ENCODE measurements around the gene C13orf46.
A peak's percentile ranks its signal among the peaks of the same experiment; 100 is the strongest.

Gene C13orf46

DNA sequence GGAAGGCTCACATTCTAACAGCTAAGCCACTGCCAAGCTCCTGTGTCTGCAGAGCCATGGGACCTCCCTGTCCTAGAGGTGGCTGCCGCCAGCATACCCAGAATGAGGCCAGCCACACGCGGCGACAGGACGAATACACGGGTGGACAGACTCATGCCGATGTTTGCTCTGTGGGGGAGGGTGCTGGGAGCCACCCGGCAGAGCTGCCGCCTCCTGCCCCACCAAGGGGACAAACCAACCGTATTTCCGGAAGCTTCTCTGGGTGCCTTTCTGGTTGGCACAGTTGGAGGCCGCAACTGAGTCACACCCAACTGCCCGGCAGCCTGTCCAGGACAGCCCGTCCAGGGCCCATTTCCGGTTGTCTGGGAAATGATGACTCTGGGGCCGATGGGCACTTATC is 20.3 kb downstream of the C13orf46 start:
- DNase-seq = no peak

DNA sequence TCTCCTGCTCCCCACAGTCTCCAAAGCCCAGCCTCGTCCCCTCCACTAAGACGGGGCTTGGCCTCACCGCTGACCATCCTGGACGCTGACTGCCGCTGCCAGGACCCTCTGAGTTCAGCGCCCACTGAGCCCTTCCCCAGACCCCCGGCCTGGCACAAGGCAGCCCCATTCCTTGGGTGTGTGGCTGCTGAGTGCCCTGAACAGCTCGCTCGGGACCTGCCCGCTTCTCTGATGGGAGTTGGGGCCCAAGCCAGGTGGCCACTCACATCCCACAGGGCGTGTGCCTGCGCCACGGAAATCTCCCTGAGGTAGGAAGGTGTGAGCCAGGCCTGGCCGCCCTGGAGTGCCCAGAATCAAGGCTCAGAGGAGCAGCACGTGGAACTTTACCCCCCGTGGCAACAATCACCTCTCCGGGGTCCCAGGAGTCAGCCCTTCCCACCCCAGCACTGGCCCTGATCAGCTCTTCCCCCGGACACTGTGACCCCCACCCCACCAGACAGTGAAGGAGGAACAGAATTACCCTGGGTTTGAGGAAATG is 20.8 kb downstream of the C13orf46 start:
- no peak for DNase-seq

DNA sequence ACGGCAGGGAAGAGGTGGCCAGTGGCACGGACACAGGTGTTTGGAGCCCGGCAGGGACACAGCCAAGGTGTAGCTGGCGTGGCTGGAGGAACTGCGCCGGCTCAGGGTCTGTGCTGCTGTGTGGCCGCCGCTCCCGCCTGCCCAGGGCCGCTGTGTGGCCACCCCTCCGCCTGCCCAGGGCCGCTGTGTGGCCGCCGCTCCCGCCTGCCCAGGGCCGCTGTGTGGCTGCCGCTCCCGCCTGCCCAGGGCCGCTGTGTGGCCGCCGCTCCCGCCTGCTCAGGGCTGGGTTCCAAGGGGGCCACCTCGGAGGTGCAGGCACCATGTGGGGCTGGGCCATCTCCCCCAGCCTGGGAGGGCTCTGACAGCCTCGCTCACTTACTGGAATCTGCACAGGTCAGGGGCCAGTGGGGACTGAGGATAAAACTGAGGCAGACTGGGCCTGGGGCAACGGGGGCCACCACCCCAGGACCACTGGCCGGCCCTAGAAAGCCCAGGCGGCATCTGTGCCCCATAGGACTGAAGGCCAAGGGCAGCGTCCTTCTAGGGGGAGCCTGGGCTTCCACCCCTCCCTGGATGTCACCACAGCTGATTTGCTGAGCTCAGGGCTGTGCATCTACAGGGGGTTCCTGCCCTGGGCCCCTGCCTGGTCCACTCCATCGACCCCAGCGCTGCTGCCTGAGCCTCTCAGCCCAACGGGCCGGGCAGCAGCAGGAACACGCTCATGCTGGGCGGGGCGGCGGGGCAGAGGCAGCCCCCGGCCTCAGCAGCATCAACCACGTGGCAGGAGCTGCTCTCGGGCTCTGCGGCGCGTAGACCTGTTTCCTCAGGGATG is 21.5 kb downstream of the C13orf46 start:
- DNase-seq = no peak

DNA sequence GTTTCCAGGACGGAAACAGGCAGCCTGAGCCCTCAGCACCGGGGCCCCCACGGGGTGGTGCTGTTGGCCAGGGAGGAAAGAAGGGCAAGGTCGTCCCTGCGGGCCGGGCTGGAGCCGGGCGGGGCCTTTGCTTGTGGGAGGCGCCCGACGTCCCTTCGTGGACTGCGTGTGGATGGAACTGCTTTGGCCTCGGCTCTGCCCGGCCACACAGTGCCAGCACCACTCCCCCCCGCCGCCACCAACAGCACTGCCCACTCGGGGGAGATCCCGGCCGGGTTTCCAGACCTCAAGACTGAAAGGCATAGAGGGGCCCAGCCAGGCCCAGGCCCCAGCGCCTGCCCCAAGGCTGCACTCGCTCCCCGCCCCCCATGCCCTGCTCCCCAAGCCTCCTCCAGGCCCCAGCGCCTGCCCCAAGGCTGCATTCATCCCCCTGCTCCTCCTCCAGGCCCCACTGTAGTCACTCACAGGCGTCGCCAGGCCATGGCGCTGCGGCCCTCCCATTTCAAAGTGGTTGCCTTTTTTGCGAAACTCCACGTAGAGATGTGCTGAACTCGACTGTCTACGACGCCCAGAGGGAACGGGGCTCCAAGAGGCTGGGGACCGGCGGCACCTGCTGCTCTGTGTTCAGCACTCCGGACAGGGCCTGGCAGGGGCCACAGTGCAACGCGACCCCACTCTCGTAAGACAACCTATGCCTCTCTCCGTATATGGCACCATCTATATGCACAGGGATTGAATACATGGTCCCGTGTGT is 22.5 kb downstream of the C13orf46 start:
- peak in 3 of 4 experiments; percentile 10 to 26 (median 20) for DNase-seq

- no peak for DNase-seq
Observed at GRCh38 chr13:113950451-113951245, 23.2 kb downstream of the C13orf46 start.

DNA sequence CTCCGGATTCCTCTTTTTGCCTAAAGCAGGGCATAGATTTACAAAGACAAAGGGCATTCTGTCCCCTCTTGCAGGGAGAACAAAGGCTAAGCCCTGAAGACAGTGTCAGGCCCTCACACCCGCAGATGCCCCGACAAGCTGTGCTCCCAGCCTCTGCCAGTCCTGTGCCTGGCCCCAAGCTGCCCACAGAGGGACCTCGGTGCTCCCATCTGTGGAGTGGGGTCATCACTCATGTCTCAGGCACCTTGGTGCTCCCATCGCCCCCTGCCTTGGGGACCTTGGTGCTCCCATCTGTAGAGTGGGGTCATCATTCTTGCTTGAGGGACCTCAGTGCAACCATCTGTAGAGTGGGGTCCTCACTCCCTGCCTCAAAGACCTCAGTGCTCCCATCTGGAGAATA is 24.3 kb downstream of the C13orf46 start:
- no peak for DNase-seq

DNA sequence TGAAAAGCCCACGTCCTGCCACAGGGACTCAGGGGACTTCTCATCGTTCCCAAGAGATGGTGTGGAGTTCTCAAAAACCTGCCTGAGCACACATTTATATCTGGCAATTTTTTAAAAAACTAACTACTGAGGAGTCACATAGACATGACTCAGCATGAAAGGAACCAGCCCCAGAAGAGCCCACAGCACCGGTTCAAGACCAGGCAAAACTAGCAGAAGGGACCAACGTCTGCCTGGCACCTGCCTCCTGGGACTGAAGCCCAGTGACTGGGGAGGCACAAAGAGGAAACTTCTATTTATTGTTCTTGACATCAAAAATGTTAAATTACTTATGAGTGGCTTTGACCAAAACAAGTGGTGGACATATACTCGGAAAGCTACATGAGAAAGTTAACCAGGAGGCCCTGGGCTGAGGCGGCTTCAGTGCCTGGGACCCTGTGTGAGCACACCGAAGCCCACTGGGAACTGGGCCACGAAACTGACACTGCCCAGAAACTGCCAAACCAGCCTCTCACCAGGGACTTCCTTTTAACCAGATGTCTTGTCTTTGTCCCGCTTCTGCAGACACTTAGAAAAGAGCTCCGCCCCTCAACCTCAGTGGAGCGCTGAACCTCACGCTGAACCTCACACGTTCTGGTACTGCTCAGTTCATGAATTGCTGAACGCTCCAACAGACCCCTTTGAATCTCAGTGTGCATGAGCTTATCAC is 25.7 kb downstream of the C13orf46 start:
- no peak for DNase-seq

DNA sequence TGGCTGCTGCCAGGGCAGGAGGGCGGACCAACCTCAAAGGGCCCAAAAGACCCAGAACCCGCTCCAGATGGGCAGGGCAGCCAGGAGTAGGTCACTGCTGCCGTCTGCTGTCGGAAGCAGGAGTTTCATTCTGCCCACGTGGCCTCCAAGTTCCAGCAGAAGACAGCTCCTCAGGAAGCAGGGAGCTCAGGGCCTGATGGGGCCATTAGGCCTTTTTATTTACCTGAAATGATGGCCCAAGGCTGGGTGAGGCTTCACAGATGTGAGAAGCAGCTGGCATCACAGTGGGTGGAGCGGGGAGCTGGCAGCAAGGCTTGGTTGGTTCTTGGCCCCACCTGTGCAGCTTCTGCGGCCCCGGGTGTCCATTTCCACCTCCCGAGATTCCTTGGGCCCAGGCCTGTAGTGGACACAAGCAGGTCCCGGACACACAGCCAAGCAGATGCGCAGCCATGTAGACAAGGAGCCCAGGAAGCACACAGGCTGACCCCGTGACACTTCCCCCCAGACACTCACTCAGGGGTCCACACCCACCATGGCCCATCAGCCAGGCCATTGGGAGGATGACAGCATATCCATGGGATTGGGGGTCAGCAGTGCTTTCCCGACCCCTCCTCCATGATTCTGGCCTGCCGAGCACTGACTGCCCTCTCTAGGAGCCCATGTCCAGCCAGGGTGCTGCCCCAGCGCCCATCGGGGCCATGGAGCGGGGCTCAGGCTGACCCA is 26.4 kb downstream of the C13orf46 start:
- no peak for DNase-seq

- no peak for DNase-seq
Observed at GRCh38 chr13:113946409-113947181, 27.3 kb downstream of the C13orf46 start.

- no peak for DNase-seq
Observed at GRCh38 chr13:113945857-113946408, 27.9 kb downstream of the C13orf46 start.

DNA sequence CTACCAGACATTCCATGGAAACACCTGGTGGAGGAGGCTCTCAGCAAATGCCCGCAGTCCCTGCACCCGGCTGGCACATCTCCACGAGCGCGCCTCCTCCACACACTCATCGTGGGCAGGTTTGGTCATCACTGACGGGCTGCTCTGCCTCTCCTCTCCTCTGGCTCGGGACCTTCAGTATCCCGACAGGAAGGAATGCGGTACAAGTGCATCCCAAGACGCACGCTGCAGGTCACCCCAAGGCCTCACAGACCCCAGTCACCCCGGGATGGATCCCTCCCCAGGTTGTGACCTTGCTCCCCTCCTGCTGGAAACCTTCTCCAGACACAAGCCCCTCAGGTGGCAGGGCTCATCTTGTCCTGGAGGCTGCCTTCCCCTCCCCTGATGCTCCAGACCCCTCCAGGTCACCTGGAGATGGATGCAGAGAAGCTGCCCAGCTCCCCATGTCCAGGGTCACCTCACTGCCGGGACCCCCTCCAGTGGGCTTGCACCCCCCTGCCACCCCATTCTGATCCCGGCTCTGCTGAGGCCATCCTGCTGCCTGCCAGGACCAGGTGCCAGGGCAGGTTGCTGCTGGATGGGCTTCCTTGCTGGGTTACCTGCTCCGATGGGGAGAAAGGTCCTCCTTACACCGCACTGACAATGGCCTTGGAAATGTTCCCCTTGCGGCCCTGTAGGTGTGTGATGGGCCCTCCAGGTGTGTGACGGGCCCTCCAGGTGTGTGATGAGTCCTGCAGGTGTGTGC is 29.9 kb downstream of the C13orf46 start:
- DNase-seq = no peak

GRCh38 chr13:113942591-113943103 is 31.2 kb downstream of the C13orf46 start:
- no peak for DNase-seq

DNA sequence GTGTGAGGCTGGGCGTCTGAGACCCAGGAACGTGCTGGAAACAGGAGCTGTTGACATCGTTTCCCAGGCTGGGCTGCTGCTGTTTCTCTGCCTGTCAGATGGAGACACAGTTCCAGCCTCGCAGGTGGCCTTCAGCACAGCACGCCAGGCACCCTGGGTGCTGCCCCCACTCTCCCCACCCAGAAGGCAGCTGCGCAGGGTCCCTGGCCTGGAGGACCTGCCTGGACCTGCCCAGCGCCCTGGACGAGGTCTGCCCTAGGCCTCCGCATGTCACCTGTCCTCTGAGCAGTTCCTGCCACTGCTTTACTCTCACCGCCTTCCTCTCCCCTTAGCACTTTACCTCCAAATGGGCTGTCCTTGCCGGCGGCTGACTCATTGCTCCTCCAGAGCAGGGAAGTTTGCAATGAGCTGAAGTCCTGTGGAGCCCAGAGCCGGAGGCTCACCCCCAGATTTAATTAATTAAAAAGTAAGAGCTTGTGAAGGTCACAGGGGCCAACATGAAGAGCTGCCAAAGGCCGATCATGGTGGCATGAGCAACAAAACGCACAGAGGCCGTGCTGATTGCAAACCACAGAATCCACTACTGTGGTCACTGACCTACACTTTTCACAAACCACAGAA is 32.2 kb downstream of the C13orf46 start:
- DNase-seq = no peak

GRCh38 chr13:113939944-113940297 is 34.0 kb downstream of the C13orf46 start:
- DNase-seq = no peak

DNA sequence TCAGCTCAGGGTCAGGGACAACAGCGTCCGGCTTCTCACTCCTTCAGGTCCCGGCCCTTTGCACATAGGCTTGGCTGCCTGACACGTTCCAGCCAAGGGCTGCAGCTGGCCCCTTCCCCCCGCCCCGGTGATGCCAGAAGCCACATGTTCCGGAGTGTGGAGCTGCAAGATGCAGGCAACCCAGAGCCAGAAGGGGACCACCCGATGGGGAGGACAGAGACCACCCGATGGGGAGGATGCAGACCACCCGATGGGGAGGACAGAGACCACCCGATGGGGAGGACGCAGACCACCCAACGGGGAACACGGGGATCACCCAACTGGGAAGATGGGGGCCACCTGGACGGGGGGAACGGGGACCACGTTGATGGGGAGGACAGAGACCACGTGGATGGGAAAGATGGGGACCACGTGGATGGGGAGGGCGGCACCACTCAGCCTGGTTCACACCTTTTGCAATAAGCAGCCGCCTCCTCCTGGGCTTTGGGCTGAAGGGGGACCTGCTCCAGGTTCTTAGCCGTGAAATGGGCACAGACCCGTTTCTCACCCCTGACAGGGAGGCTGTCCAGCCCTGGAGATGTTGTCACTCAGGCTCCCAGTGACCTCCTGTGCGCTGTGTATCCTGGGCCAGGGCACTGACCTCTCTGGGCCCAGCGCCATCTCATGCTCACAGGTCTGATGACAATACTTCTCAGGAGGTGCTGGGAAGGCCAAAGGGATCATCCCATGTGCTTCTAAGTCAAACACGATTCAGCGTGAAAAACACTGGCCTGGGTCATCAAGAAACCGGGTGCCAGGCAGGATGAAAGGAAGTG is 34.5 kb downstream of the C13orf46 start:
- DNase-seq = no peak

- DNase-seq = no peak
Observed at GRCh38 chr13:113938716-113939115, 35.2 kb downstream of the C13orf46 start.

GRCh38 chr13:113938246-113938645 is 35.6 kb downstream of the C13orf46 start:
- no peak for DNase-seq

DNA sequence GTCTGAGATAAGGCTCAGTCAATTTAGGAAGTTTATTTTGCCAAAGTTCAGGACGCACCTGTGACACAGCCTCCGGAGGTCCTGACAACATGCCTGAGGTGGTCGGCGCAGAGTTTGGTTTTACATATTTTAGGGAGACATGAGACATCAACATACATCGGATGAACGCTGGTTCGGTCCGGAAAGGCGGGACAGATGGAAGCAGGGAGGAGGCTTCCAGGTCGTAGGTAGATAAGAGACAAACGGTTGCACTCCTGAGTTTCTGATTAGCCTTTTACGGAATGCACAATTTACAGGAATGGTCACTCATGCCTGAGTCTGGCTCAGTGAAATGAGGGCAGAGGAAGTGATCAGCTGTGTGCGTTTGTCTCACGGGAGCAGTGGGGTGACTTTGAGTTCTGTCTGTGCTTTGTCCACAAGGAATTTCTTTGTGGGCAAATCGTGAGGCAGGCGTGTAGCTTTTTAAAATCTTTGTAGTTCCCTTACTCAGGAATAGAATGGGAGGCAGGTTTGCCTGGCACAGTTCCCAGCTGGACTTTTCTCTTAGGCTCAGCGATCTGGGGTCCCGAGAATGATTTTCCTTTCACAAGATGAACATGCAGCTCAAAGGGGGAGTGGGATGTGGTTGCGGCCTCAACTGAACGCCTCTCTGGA is 36.2 kb downstream of the C13orf46 start:
- DNase-seq = no peak
